ENCODE measurements around the gene PCDHGB4.
"Not testable (repeated sequence)": the region's sequence is repeated elsewhere in the genome, so short reads cannot be mapped to it uniquely, and the experiment has no call there.

The PCDHGB4 gene

GRCh38 chr5:141397756-141398551 is 10.5 kb downstream of the PCDHGB4 start, which contains the start of gene PCDHGB5:
Gene PCDHGB5 (plus strand): TSS chr5:141397947. CDS start chr5:141398128, 181 bp downstream.
- peak within 1 kb of the TSS; percentile 53 for H3K4me3 ChIP-seq (ENCODE audit: low read depth, low read length)
- DNase-seq (ENCODE audit: low read depth): not testable (repeated sequence)
- peak; percentile 69 for TF ChIP-seq CTCF (IDR thresholded peaks at IDR 0.05; ENCODE audit: low read depth, low read length, missing control alignments)

- DNase-seq (ENCODE audit: low read depth): no peak
- no peak overlapping the region; the same call in 1 of the 2 replicates for H3K4me3 ChIP-seq (ENCODE audit: low read depth, low read length)
- TF ChIP-seq CTCF (IDR thresholded peaks at IDR 0.05; ENCODE audit: low read depth, low read length, missing control alignments): no peak
These were observed 11.1 kb downstream of the PCDHGB4 start for GRCh38 chr5:141398608-141399007.

GRCh38 chr5:141399555-141400258 is 12.2 kb downstream of the PCDHGB4 start:
- H3K4me3 ChIP-seq (ENCODE audit: low read depth, low read length): no peak overlapping the region

GRCh38 chr5:141402553-141403243 is 15.2 kb downstream of the PCDHGB4 start, which contains the start of gene PCDHGA9:
Gene PCDHGA9 (plus strand): TSS chr5:141402778. CDS start chr5:141402953, 175 bp downstream.
- peak within 1 kb of the TSS; percentile 0; the same call in 1 of the 2 replicates for H3K4me3 ChIP-seq (ENCODE audit: low read depth, low read length)
- DNase-seq (ENCODE audit: low read depth): no peak
- peak; percentile 54 for TF ChIP-seq CTCF (IDR thresholded peaks at IDR 0.05; ENCODE audit: low read depth, low read length, missing control alignments)

More at GRCh38 chr5:141399555-141400258, 12.2 kb downstream of the PCDHGB4 start:
- no peak for DNase-seq (ENCODE audit: low read depth)
- no peak for TF ChIP-seq CTCF (IDR thresholded peaks at IDR 0.05; ENCODE audit: low read depth, low read length, missing control alignments)

GRCh38 chr5:141403387-141403786 is 15.9 kb downstream of the PCDHGB4 start:
- no peak overlapping the region for H3K4me3 ChIP-seq (ENCODE audit: low read depth, low read length)
- no peak for TF ChIP-seq CTCF (IDR thresholded peaks at IDR 0.05; ENCODE audit: low read depth, low read length, missing control alignments)
- no peak for DNase-seq (ENCODE audit: low read depth)

- peak; percentile 91 for TF ChIP-seq CTCF (IDR thresholded peaks at IDR 0.05; ENCODE audit: low read depth, low read length, missing control alignments)
- H3K4me3 ChIP-seq (ENCODE audit: low read depth, low read length): peak within 1 kb of the TSS; percentile 62
- DNase-seq (ENCODE audit: low read depth): not testable (repeated sequence)
These were observed 20.4 kb downstream of the PCDHGB4 start, which contains the start of gene PCDHGB6 for GRCh38 chr5:141407790-141408505. Gene PCDHGB6 (plus strand): TSS chr5:141408021. CDS start chr5:141408203, 182 bp downstream.

Data from GM12864 (cell line).